ENCODE results near the gene ABHD16A.

ABHD16A gene

DNA sequence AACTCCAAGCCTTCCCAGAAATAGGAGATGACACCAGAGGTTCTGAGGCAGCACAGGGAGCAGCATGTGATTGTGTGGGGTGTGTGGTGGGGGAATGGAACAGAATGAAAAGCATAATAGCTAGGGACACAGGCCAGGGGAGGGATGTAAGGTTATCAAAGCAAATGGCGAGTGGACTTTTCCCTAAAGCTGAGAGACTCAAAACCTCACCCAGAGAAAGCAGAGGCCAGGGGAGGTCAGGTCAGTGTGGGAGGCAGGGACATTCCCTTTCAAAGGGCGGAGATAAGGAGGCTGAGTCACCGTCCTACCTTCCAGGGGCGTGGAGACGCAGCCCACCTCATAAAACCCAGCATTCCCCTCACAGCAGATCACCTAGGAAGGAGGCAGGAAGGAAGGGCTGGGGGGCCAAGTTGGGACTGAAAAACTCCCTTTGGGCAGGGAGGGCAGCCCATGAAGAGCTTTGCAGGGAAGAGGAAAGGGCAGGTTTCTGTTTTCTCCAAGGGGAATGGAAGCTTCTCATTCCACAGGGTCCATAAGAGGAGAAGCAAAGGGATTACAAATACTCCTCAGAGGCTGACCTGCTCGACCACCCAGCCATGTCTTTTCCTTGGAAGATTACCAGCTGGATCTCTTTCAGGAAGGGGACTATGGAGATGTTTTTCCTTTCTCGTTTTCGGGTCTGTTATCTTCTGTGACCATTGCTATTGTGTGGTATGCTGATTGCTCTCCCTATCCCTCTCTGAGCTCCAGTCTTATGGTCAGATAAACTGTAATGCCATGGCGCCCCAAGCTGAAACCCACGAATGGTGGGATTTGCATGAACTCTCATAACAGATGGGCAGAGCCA is 12.7 kb downstream of the ABHD16A start:
- in situ Hi-C loops (cut with MboI; ENCODE audit: low sequenced_read_pairs, unreplicated experiment) = no loop called here

DNA sequence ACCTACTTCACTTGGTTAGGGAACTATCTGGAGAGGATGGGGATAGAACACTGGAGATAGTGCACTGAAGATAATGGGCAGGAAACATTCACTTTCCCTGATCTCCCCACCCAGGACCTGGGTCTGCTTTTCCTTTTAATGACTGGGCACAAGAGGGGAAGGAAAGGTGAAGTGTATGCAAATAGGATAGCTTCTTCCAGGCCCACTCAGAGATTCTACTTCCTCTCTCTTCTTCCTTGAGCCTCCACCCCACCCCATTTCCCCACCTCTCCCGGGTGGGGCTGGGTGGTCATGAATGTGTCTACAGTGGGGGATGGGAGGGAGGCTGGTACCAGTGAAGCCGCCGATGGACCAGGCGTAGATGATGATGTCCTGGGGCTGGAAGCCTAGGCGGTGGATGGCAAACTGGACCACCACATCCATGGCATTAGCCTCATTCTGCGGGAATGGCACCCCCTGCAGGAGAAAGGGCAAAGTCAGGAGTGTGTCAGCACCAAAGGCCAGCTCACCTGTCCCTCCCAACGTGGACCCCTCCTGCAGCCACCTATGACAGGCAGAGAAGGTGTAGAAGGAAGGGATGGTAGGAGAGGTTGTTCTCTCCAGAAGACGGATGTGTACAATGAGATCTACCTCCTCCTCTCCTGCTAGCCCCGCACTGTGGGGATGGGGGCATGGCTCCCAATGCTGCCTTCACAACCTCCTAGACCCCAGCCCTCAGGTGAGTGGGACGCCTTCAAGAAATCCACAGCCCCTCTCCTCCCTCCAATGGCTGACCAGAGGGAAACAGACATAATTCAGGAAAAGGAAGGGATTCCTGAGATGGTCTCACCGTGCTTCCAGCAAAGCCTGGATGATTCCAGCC is 13.6 kb downstream of the ABHD16A start:
- TF ChIP-seq, protein P1, sequence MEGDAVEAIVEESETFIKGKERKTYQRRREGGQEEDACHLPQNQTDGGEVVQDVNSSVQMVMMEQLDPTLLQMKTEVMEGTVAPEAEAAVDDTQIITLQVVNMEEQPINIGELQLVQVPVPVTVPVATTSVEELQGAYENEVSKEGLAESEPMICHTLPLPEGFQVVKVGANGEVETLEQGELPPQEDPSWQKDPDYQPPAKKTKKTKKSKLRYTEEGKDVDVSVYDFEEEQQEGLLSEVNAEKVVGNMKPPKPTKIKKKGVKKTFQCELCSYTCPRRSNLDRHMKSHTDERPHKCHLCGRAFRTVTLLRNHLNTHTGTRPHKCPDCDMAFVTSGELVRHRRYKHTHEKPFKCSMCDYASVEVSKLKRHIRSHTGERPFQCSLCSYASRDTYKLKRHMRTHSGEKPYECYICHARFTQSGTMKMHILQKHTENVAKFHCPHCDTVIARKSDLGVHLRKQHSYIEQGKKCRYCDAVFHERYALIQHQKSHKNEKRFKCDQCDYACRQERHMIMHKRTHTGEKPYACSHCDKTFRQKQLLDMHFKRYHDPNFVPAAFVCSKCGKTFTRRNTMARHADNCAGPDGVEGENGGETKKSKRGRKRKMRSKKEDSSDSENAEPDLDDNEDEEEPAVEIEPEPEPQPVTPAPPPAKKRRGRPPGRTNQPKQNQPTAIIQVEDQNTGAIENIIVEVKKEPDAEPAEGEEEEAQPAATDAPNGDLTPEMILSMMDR (IDR thresholded peaks at IDR 0.05; ENCODE audit: borderline replicate concordance, control extremely low read depth, extremely low read depth, insufficient read depth, missing control alignments) = peak; percentile 29
- DNase-seq (ENCODE audit: low spot score) = peak; percentile 46
- in situ Hi-C loops (cut with MboI; ENCODE audit: low sequenced_read_pairs, unreplicated experiment) = loop anchor here (10.0 kb wide), 1 partner anchor 265 kb away; the partner anchor contains the start of genes NELFE and SKIC2

More for the DNA sequence above, 12.7 kb downstream of the ABHD16A start:
- DNase-seq (ENCODE audit: low spot score) = peak; percentile 29
- TF ChIP-seq, protein P1 (IDR thresholded peaks at IDR 0.05; ENCODE audit: borderline replicate concordance, control extremely low read depth, extremely low read depth, insufficient read depth, missing control alignments) = no peak

DNA sequence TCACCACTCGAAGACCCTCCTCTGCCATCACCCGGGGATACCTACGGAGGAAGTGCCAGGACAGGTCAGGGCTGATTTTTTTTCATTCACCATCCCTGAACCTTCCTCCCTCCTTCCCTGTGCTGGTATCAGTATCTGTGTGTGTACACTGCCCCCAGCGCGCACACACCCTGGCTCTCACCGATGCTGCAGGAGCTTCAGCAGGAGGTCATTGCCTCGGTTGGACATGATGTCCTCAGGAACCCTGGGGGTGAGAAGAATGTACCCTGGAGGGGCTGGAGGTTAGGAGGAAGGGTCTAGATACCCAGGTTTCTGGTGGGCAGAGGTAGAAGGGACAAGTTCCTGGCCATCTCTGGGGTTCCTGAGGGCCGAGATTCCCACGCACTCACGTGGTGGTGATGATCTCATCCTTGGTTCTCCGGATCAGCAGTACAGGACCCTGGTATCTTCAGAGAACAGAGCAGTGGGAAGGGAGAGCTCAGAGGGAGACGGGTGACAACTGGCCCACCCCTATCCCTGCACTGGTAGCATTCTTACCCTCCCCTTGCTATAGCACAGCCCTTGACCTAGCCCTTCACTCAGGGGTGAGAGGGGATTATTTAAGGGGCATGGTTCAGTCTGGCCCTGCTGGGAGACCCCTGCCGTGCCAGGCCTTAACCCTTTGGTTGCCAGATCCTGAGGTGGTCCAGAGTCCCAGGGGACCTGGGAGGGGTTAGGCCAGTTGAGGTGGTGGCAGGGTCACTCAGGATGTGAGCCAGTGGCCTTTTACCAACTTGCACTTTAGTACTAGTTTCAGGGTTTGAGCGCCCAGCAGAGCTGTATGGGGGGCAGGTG is 15.0 kb downstream of the ABHD16A start:
- TF ChIP-seq, protein P1 (IDR thresholded peaks at IDR 0.05; ENCODE audit: borderline replicate concordance, control extremely low read depth, extremely low read depth, insufficient read depth, missing control alignments) = no peak
- in situ Hi-C loops (cut with MboI; ENCODE audit: low sequenced_read_pairs, unreplicated experiment) = loop anchor here (10.0 kb wide), 1 partner anchor 267 kb away; the partner anchor contains the start of genes NELFE and SKIC2
- DNase-seq (ENCODE audit: low spot score) = no peak

DNA sequence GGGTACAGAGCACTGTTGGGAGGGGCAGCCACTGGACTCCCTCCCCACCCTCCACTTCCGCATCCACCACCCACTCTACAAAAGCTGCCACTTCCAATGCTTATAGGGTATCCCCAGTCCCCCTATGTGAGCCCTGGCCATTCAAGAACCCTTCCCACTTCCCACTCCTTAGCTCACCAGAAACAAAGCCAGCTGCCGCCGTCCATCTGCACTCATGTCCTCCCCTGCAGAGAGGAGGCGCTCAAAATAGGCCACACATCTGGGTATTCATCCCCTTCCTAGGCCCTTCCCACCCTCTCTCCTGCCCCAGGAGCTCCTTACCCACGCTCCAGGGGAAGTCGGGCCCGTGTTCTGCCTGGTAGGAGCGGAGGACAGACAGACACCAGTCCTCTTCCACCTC is 15.8 kb downstream of the ABHD16A start:
- in situ Hi-C loops (cut with MboI; ENCODE audit: low sequenced_read_pairs, unreplicated experiment) = loop anchor here (10.0 kb wide), 1 partner anchor 267 kb away; the partner anchor contains the start of genes NELFE and SKIC2
- TF ChIP-seq, protein P1 (IDR thresholded peaks at IDR 0.05; ENCODE audit: borderline replicate concordance, control extremely low read depth, extremely low read depth, insufficient read depth, missing control alignments) = no peak
- no peak for DNase-seq (ENCODE audit: low spot score)

DNA sequence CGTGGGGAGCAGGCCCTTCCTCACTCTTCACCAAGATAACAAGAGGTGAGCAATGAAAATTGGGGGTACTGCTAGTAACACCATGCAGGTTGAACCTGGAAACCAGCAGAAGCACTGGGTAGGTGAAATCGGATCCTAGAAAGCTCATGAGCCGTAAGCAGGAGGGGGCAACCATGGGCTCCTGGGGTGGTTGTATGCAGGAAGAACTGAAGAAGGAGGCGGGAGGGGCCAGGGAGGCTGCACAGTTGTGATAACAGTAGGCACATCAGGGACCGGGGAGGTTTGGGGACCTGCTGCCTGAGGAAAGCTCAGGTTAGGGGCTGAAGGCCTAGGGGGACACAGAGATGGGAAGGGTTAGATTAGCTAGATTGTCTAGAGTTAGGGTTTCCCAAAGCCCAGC is 16.6 kb downstream of the ABHD16A start:
- in situ Hi-C loops (cut with MboI; ENCODE audit: low sequenced_read_pairs, unreplicated experiment) = loop anchor here (10.0 kb wide), 1 partner anchor 268 kb away; the partner anchor contains the start of genes NELFE and SKIC2
- no peak for DNase-seq (ENCODE audit: low spot score)
- TF ChIP-seq, protein P1 (IDR thresholded peaks at IDR 0.05; ENCODE audit: borderline replicate concordance, control extremely low read depth, extremely low read depth, insufficient read depth, missing control alignments) = no peak
